Activated CD4-positive, alpha-beta memory T cell treated with anti-CD3 and anti-CD28 coated beads, Interleukin-2, amount 10 ng/mL, durations not matched to agents 7 days and 5 days (primary cell): ENCODE data around the gene DNAJC17. TPM values are rescaled to one million over a fixed set of nuclear protein-coding genes. Genes with fewer than 3 reads are reported as not detected.
A peak's percentile ranks its signal among the peaks of the same experiment; 100 is the strongest.

ENCODE experiments used
- CTCF ChIA-PET: fragments of 350-600 bp; sonication (Branson Sonifier 250); formaldehyde crosslinking; loops from one replicate; lab custom pipeline; 2021; ENCODE audit warnings: antibody characterized with exemption, inconsistent platforms; lab: Charles Lee
- POLR2A ChIA-PET: fragments of 350-600 bp; sonication (Branson Sonifier 250); formaldehyde crosslinking; loops from one replicate; lab custom pipeline; 2021; ENCODE audit warnings: antibody characterized with exemption; lab: Charles Lee
- DNase-seq: peaks from one replicate; pipeline ENCODE4 v3.0.0-alpha.2; 2020
- H3K27ac Mint-ChIP-seq: one replicate; pipeline ENCODE4 v1.8.0; 2021; ENCODE audit warnings: mild to moderate bottlenecking, mixed read lengths
- H3K27me3 Mint-ChIP-seq: one replicate; pipeline ENCODE4 v1.8.0; 2021; ENCODE audit warnings: mixed read lengths
- H3K36me3 Mint-ChIP-seq: one replicate; pipeline ENCODE4 v1.8.0; 2021; ENCODE audit warnings: low read depth, mixed read lengths
- H3K4me1 Mint-ChIP-seq: one replicate; pipeline ENCODE4 v1.8.0; 2021; ENCODE audit warnings: mixed read lengths
- H3K4me3 Mint-ChIP-seq: one replicate; pipeline ENCODE4 v1.8.0; 2021; ENCODE audit warnings: mild to moderate bottlenecking, mixed read lengths
- H3K9me3 Mint-ChIP-seq: one replicate; pipeline ENCODE4 v1.8.0; 2021; ENCODE audit warnings: mixed read lengths
- total RNA-seq, 2 experiments: library from RNA; stranded (reverse); gene quantifications; one replicate each; pipeline ENCODE4 v1.2.3, GENCODE V29; 2021

Gene DNAJC17
- total RNA-seq, 2 experiments from 2014 or later = 35.8 to 37.8 TPM

GRCh38 chr15:40755812-40756208 is 51.5 kb downstream of the DNAJC17 start:
- Mint-ChIP-seq H3K27me3 (no peaks in the 10 kb centered on the region), H3K27ac (peak overlapping the region; percentile 95), H3K4me1 (peaks cover 31% of the 10 kb centered on the region), H3K4me3 (peak overlapping the region; percentile 88), H3K36me3 (peaks cover 26% of the 10 kb centered on the region), H3K9me3 (no peaks in the 10 kb centered on the region)
- ChIA-PET CTCF (interaction anchor here (1.0 to 1.2 kb wide), 2 partner anchors 11 to 23 kb away, joined by 3 to 6 read pairs; no protein-coding TSS in a partner anchor), POLR2A (interaction anchor here (0.8 to 2.0 kb wide), 3 partner anchors 10 to 13 kb away, joined by 3 to 14 read pairs (median 5); partner anchors contain the start of gene GCHFR)
- DNase-seq = no peak

- ChIA-PET POLR2A (interaction anchor here (0.8 to 3.6 kb wide), 4 partner anchors 9 to 60 kb away, joined by 3 to 43 read pairs (median 12); partner anchors contain the start of genes GCHFR and RAD51), CTCF (interaction anchor here (1.2 to 3.3 kb wide), 2 partner anchors 11 to 24 kb away, joined by 3 to 19 read pairs; no protein-coding TSS in a partner anchor)
- Mint-ChIP-seq H3K27ac (peak within 1 kb of the TSS; percentile 95), H3K27me3 (no peaks in the 10 kb centered on the region), H3K9me3 (no peaks in the 10 kb centered on the region), H3K36me3 (peaks cover 32% of the 10 kb centered on the region), H3K4me1 (peaks cover 31% of the 10 kb centered on the region), H3K4me3 (peak within 1 kb of the TSS; percentile 88)
- DNase-seq = peak; percentile 95
These were observed 52.1 kb downstream of the DNAJC17 start, which contains the start of gene RMDN3 for GRCh38 chr15:40754883-40755811. Gene RMDN3 (minus strand): TSS chr15:40755254. CDS start chr15:40754783, 471 bp downstream.

- ChIA-PET POLR2A (interaction anchor here (0.8 to 3.6 kb wide), 4 partner anchors 10 to 59 kb away, joined by 3 to 43 read pairs (median 12); partner anchors contain the start of genes GCHFR and RAD51), CTCF (interaction anchor here (3.3 kb wide), 1 partner anchor 10 kb away, joined by 19 read pairs; no protein-coding TSS in a partner anchor)
- no peaks in the 10 kb centered on the region for H3K27me3 Mint-ChIP-seq
- H3K36me3 Mint-ChIP-seq = peaks cover 34% of the 10 kb centered on the region
- H3K27ac Mint-ChIP-seq = peak overlapping the region; percentile 95
- peaks cover 31% of the 10 kb centered on the region for H3K4me1 Mint-ChIP-seq
- H3K4me3 Mint-ChIP-seq = peak overlapping the region; percentile 88
- DNase-seq = peak; percentile 39
- no peaks in the 10 kb centered on the region for H3K9me3 Mint-ChIP-seq
These were observed 52.7 kb downstream of the DNAJC17 start for GRCh38 chr15:40754574-40754882.

GRCh38 chr15:40751745-40752144 is 55.5 kb downstream of the DNAJC17 start:
- H3K27ac Mint-ChIP-seq = no peak overlapping the region
- H3K4me1 Mint-ChIP-seq = peaks cover 36% of the 10 kb centered on the region
- no peaks in the 10 kb centered on the region for H3K27me3 Mint-ChIP-seq
- CTCF ChIA-PET = interaction anchor here (0.6 to 3.3 kb wide), 3 partner anchors 8 to 162 kb away, joined by 3 to 19 read pairs (median 3); partner anchors contain the start of gene GCHFR
- POLR2A ChIA-PET = interaction anchor here (1.2 to 3.6 kb wide), 6 partner anchors 8 to 144 kb away, joined by 3 to 43 read pairs (median 9); partner anchors contain the start of genes DNAJC17, GCHFR, RAD51 and ZFYVE19
- H3K4me3 Mint-ChIP-seq = no peak overlapping the region
- DNase-seq = no peak
- H3K9me3 Mint-ChIP-seq = no peaks in the 10 kb centered on the region
- H3K36me3 Mint-ChIP-seq = peaks cover 43% of the 10 kb centered on the region

- Mint-ChIP-seq H3K4me1 (peaks cover 40% of the 10 kb centered on the region), H3K27me3 (no peaks in the 10 kb centered on the region), H3K9me3 (no peaks in the 10 kb centered on the region), H3K27ac (no peak overlapping the region), H3K4me3 (no peak overlapping the region), H3K36me3 (peaks cover 44% of the 10 kb centered on the region)
- POLR2A ChIA-PET = interaction anchor here (1.2 to 3.4 kb wide), 4 partner anchors 14 to 145 kb away, joined by 3 to 14 read pairs (median 4); partner anchors contain the start of genes DNAJC17, GCHFR, RAD51 and ZFYVE19
- CTCF ChIA-PET = interaction anchor here (0.9 to 1.4 kb wide), 2 partner anchors 32 to 141 kb away, joined by 3 to 4 read pairs; no protein-coding TSS in a partner anchor
- DNase-seq = no peak
These were observed 56.4 kb downstream of the DNAJC17 start for GRCh38 chr15:40750885-40751284.

GRCh38 chr15:40749151-40749630 is 58.1 kb downstream of the DNAJC17 start:
- no peaks in the 10 kb centered on the region for H3K9me3 Mint-ChIP-seq
- H3K36me3 Mint-ChIP-seq = peaks cover 56% of the 10 kb centered on the region
- ChIA-PET POLR2A (interaction anchor here (3.4 kb wide), 1 partner anchor 16 kb away, joined by 14 read pairs; the partner anchor contains the start of gene GCHFR), CTCF (no interaction called here)
- H3K27me3 Mint-ChIP-seq = no peaks in the 10 kb centered on the region
- no peak for DNase-seq
- no peak overlapping the region for H3K27ac Mint-ChIP-seq
- H3K4me1 Mint-ChIP-seq = peaks cover 51% of the 10 kb centered on the region
- no peak overlapping the region for H3K4me3 Mint-ChIP-seq

GRCh38 chr15:40747685-40748631 is 59.3 kb downstream of the DNAJC17 start:
- CTCF ChIA-PET = interaction anchor here (1.2 to 2.9 kb wide), 2 partner anchors 36 to 59 kb away, joined by 3 to 26 read pairs; partner anchors contain the start of gene ZFYVE19
- DNase-seq = no peak
- no peak overlapping the region for H3K4me3 Mint-ChIP-seq
- POLR2A ChIA-PET = interaction anchor here (0.8 to 2.1 kb wide), 4 partner anchors 8 to 53 kb away, joined by 3 to 7 read pairs (median 4); partner anchors contain the start of genes GCHFR and RAD51
- peaks cover 52% of the 10 kb centered on the region for H3K4me1 Mint-ChIP-seq
- peaks cover 54% of the 10 kb centered on the region for H3K36me3 Mint-ChIP-seq
- no peaks in the 10 kb centered on the region for H3K27me3 Mint-ChIP-seq
- no peaks in the 10 kb centered on the region for H3K9me3 Mint-ChIP-seq
- H3K27ac Mint-ChIP-seq = no peak overlapping the region

GRCh38 chr15:40746916-40747418 is 60.3 kb downstream of the DNAJC17 start:
- ChIA-PET POLR2A (interaction anchor here (1.0 to 2.1 kb wide), 3 partner anchors 17 to 52 kb away, joined by 3 to 7 read pairs (median 5); partner anchors contain the start of genes GCHFR and RAD51), CTCF (interaction anchor here (1.0 to 2.9 kb wide), 5 partner anchors 10 to 306 kb away, joined by 3 to 26 read pairs (median 3); partner anchors contain the start of genes BAHD1 and ZFYVE19)
- Mint-ChIP-seq H3K27ac (peak overlapping the region; percentile 54), H3K4me1 (peaks cover 51% of the 10 kb centered on the region), H3K9me3 (no peaks in the 10 kb centered on the region), H3K4me3 (no peak overlapping the region), H3K27me3 (no peaks in the 10 kb centered on the region), H3K36me3 (peaks cover 54% of the 10 kb centered on the region)
- DNase-seq = no peak

- Mint-ChIP-seq H3K9me3 (no peaks in the 10 kb centered on the region), H3K36me3 (peaks cover 46% of the 10 kb centered on the region), H3K4me1 (peaks cover 48% of the 10 kb centered on the region), H3K27ac (peak overlapping the region; percentile 95), H3K27me3 (no peaks in the 10 kb centered on the region), H3K4me3 (no peak overlapping the region)
- ChIA-PET POLR2A (interaction anchor here (1.1 to 5.2 kb wide), 13 partner anchors 9 to 1227 kb away, joined by 3 to 51 read pairs (median 6); partner anchors contain the start of genes EHD4, GCHFR, RAD51 and RMDN3), CTCF (interaction anchor here (0.6 to 3.6 kb wide), 11 partner anchors 9 to 406 kb away, joined by 3 to 44 read pairs (median 7); partner anchors contain the start of genes GCHFR, RMDN3, VPS18 and ZFYVE19)
- no peak for DNase-seq
These were observed 62.5 kb downstream of the DNAJC17 start for GRCh38 chr15:40744815-40745152.

GRCh38 chr15:40743921-40744814 is 63.1 kb downstream of the DNAJC17 start:
- H3K27me3 Mint-ChIP-seq = no peaks in the 10 kb centered on the region
- H3K9me3 Mint-ChIP-seq = no peaks in the 10 kb centered on the region
- ChIA-PET POLR2A (interaction anchor here (0.8 to 5.2 kb wide), 23 partner anchors 8 to 1228 kb away, joined by 3 to 51 read pairs (median 5); partner anchors contain the start of genes BAHD1, EHD4, GCHFR and NUSAP1), CTCF (interaction anchor here (0.6 to 3.6 kb wide), 19 partner anchors 8 to 405 kb away, joined by 3 to 44 read pairs (median 6); partner anchors contain the start of genes GCHFR, RAD51, RMDN3 and VPS18)
- H3K4me1 Mint-ChIP-seq = peaks cover 48% of the 10 kb centered on the region
- H3K4me3 Mint-ChIP-seq = peak overlapping the region; percentile 53
- peak overlapping the region; percentile 95 for H3K27ac Mint-ChIP-seq
- DNase-seq = peak; percentile 85
- H3K36me3 Mint-ChIP-seq = peaks cover 48% of the 10 kb centered on the region
